GM12878 (cell line): ENCODE measurements around the gene DYNC1H1. TPM values are rescaled to one million over a fixed set of nuclear protein-coding genes. Genes with fewer than 3 reads are reported as not detected.

ENCODE experiments used
- ATAC-seq: fragments of 200-7000 bp; cut with Tn5 transposase; 3 replicates; pipeline ENCODE4 v1.9.1; 2020; ENCODE audit warnings: mild to moderate bottlenecking, moderate library complexity
- BruUV-seq: library from RNA; stranded (reverse); fragments of 400-500 nt; replicated peaks from 2 replicates; lab custom pipeline; 2021; lab: Mats Ljungman, UMichigan
- CTCF ChIA-PET: fragments of 300-600 bp; sonication (Branson Sonifier 250); formaldehyde crosslinking; extraction: SDS; loops from one replicate; lab custom pipeline; 2021; ENCODE audit warnings: inconsistent platforms; lab: Yijun Ruan, JAX
- POLR2A ChIA-PET: fragments of 350-600 bp; formaldehyde crosslinking; extraction: SDS; loops from one replicate; lab custom pipeline; 2021; ENCODE audit warnings: inconsistent platforms; lab: Charles Lee
- RAD21 ChIA-PET: fragments of 300-600 bp; sonication (Branson Sonifier 250); formaldehyde crosslinking; loops from one replicate; lab custom pipeline; 2023; ENCODE audit warnings: antibody characterized with exemption; ENCODE audit not compliant: unreplicated experiment; lab: Charles Lee
- SMC1A ChIA-PET: fragments of 300-600 bp; sonication (Branson Sonifier 250); formaldehyde crosslinking; loops from one replicate; lab custom pipeline; 2023; ENCODE audit not compliant: unreplicated experiment, uncharacterized antibody; lab: Charles Lee
- DNase-seq: peaks from one replicate; pipeline ENCODE4 v3.0.0-alpha.2; 2011; ENCODE audit warnings: low read depth, low spot score
- FAIRE-seq: peaks from 3 replicates; lab custom pipeline; 2011; peaks lifted over from hg19 to GRCh38; lab: Jason Lieb, UNC
- H2AFZ ChIP-seq: 2 replicates; pipeline ENCODE4 v1.6.0; 2011; ENCODE audit warnings: low read depth, low read length, control low read depth; ENCODE audit not compliant: control insufficient read depth
- H3K27ac ChIP-seq: 2 replicates; pipeline ENCODE4 v1.5.1; 2011; ENCODE audit warnings: control low read depth; ENCODE audit not compliant: control insufficient read depth, insufficient read depth
- H3K27me3 ChIP-seq, 2 experiments: replicated peaks in 1 of 2; 2 replicates each; pipeline versions ENCODE4 v1.6.0 to v1.6.1; 2011; ENCODE audit warnings: low read length in 1 of 2; ENCODE audit not compliant: control insufficient read depth in 2 of 2, insufficient read depth in 2 of 2
- H3K36me3 ChIP-seq, 2 experiments: 2 replicates each; pipeline ENCODE4 v1.5.1; 2011; ENCODE audit warnings: low read length in 1 of 2; ENCODE audit not compliant: control insufficient read depth in 2 of 2, insufficient read depth in 2 of 2
- H3K4me1 ChIP-seq: 2 replicates; pipeline ENCODE4 v1.6.1; 2011; ENCODE audit warnings: mild to moderate bottlenecking, low read length, moderate library complexity, mixed read lengths; ENCODE audit not compliant: control insufficient read depth, insufficient read depth
- H3K4me2 ChIP-seq: 2 replicates; pipeline ENCODE4 v1.6.0; 2011; ENCODE audit warnings: control low read depth; ENCODE audit not compliant: control insufficient read depth, insufficient read depth
- H3K4me3 ChIP-seq: fragments of 200-600 bp; sonication (generic); 2 replicates; pipeline ENCODE4 v1.5.1; 2016
- H3K79me2 ChIP-seq: 2 replicates; pipeline ENCODE4 v1.6.0; 2011; ENCODE audit warnings: low read length; ENCODE audit not compliant: control insufficient read depth, insufficient read depth
- H3K9ac ChIP-seq: 2 replicates; pipeline ENCODE4 v1.8.0; 2011; ENCODE audit warnings: low read length, control low read depth, mixed read lengths; ENCODE audit not compliant: control insufficient read depth, insufficient read depth
- H3K9me3 ChIP-seq: replicated peaks from 3 replicates; pipeline ENCODE4 v1.5.1; 2011; ENCODE audit warnings: mild to moderate bottlenecking, low read length; ENCODE audit not compliant: control insufficient read depth, insufficient read depth
- H4K20me1 ChIP-seq: 2 replicates; pipeline ENCODE4 v1.6.0; 2011; ENCODE audit not compliant: control insufficient read depth, insufficient read depth
- BHLHE40 ChIP-seq, 2 experiments: fragments of 450-650 bp in 1 of 2; IDR thresholded peaks; 2 replicates each; pipeline ENCODE4 v1.6.1; 2011 to 2017; ENCODE audit warnings: low read depth in 2 of 2, borderline replicate concordance in 1 of 2, improper control_type of control experiment in 1 of 2, low read length in 1 of 2, mild to moderate bottlenecking in 1 of 2
- EP300 ChIP-seq, 2 experiments: fragments of 150-350 bp in 1 of 2; IDR thresholded peaks; 2 replicates each; pipeline ENCODE4 v1.6.1; 2011 to 2012; ENCODE audit warnings: low read depth in 2 of 2, low read length in 2 of 2, borderline replicate concordance in 1 of 2, improper control_type of control experiment in 1 of 2, inconsistent platforms in 1 of 2; ENCODE audit not compliant: control insufficient read depth in 1 of 2
- ESRRA ChIP-seq: IDR thresholded peaks from 2 replicates; pipeline ENCODE4 v1.6.1; 2012; ENCODE audit warnings: mild to moderate bottlenecking, low read length, improper control_type of control experiment
- RAD51 ChIP-seq: fragments of 450-650 bp; IDR thresholded peaks from 2 replicates; pipeline ENCODE4 v1.6.1; 2016; ENCODE audit warnings: moderate library complexity, mild to moderate bottlenecking, inconsistent platforms
- RBBP5 ChIP-seq: fragments of 200-600 bp; sonication (generic); conservative IDR thresholded peaks from 2 replicates; pipeline ENCODE4 v1.6.1; 2016
- RELA ChIP-seq: fragments of 450-650 bp; IDR thresholded peaks from 2 replicates; pipeline ENCODE4 v1.8.0; 2014; ENCODE audit warnings: borderline replicate concordance; ENCODE audit not compliant: partially characterized antibody
- SUPT20H ChIP-seq: IDR thresholded peaks from 2 replicates; pipeline ENCODE4 v1.6.1; 2011; ENCODE audit warnings: low read depth, mild to moderate bottlenecking, low read length, moderate library complexity, borderline replicate concordance; ENCODE audit not compliant: control insufficient read depth
- USF2 ChIP-seq: IDR thresholded peaks from 2 replicates; pipeline ENCODE4 v1.6.1; 2011; ENCODE audit warnings: low read depth, low read length, improper control_type of control experiment, borderline replicate concordance
- WGBS: methylation state at CpG from one replicate; pipeline ENCODE4 v1.1.6; 2016; ENCODE audit warnings: low lambda C conversion rate; ENCODE audit not compliant: insufficient replicate concordance, insufficient coverage; ENCODE audit errors: missing lambda C conversion rate; 5-methylcytosine and 5-hydroxymethylcytosine counted together
- in situ Hi-C: fragments of 300-500 bp; cut with MboI; formaldehyde crosslinking; loops from 9 replicates; pipeline ENCODE4 v1.14.3; 2018; ENCODE audit warnings: mixed read lengths
- intact Hi-C: fragments of 100-400 bp; cut with micrococcal nuclease; formaldehyde crosslinking; loops from one replicate; pipeline ENCODE4 v1.14.2; 2022; ENCODE audit not compliant: unreplicated experiment
- polyA plus RNA-seq, 11 experiments: library from polyadenylated mRNA; depleted of rRNA in 4 of 11; unstranded in 6 of 11; stranded (reverse) in 5 of 11; fragments of >200 nt; fragmentation: Nextera tagmentation in 4 of 11; fragmentation: Illumina TruSeq in 1 of 11; extraction: Ambion mirVana in 4 of 11; extraction: Trizol in 1 of 11; gene quantifications; 1 replicate in 1 of 11; 2 replicates in 10 of 11; pipeline versions ENCODE4 v1.2.1 to v1.2.3, GENCODE V29; 2011 to 2016; ENCODE audit warnings: inconsistent platforms in 2 of 11, missing spikeins in 2 of 11, low read depth in 1 of 11
- total RNA-seq, 4 experiments: library from RNA; depleted of rRNA in 3 of 4; stranded (reverse); fragments of >200 nt in 3 of 4; fragmentation: Illumina TruSeq in 1 of 4; extraction: Trizol in 1 of 4; gene quantifications; 2 replicates each; pipeline versions ENCODE4 v1.2.1 to v1.2.3, GENCODE V29; 2013 to 2021

Gene DYNC1H1
- total and polyA plus RNA-seq, 10 of the 15 experiments (the other 5 are each of a cell fraction or from before 2014, with no cell fraction given), result 38.4 to 291 (median 111) TPM

GRCh38 chr14:102057480-102058114 lies 93.2 kb downstream of the DYNC1H1 start:
- no peak overlapping the region for H3K27ac ChIP-seq
- 73% methylated on average over 10 of the region's 10 CpGs for WGBS
- CTCF ChIA-PET, result interaction anchor here (2.1 kb wide), 1 partner anchor 39 kb away, joined by 7 read pairs; no protein-coding TSS in a partner anchor
- no peaks in the 10 kb centered on the region for H3K4me1 ChIP-seq
- H2AFZ ChIP-seq, result no peak overlapping the region
- POLR2A ChIA-PET, result no interaction called here
- FAIRE-seq, result no peak
- no peaks in the 10 kb centered on the region for H3K9me3 ChIP-seq
- in situ Hi-C loops, result no loop called here
- no peaks in the 10 kb centered on the region; a peak in 2 of 4 replicates for H3K36me3 ChIP-seq
- no peak for DNase-seq
- no peak overlapping the region for H3K9ac ChIP-seq
- no peak overlapping the region for H3K4me2 ChIP-seq
- H3K27me3 ChIP-seq, result no peaks in the 10 kb centered on the region
- BruUV-seq, result no TSS peak
- H3K4me3 ChIP-seq, result no peak overlapping the region
- TF ChIP-seq ESRRA (no peak), BHLHE40 (IDR thresholded peaks at IDR 0.05; ENCODE audit: borderline replicate concordance in 1 of 2, low read depth in 2 of 2, low read length in 1 of 2) (peak; percentile 30 to 71; a peak in 3 of 4 replicates)
- SMC1A ChIA-PET, result interaction anchor here (1.0 kb wide), 1 partner anchor 40 kb away, joined by 3 read pairs; no protein-coding TSS in a partner anchor
- RAD21 ChIA-PET, result no interaction called here
- no peaks in the 10 kb centered on the region for H3K79me2 ChIP-seq
- ATAC-seq, result peak; percentile 24; the same call in 2 of the 3 replicates
- intact Hi-C loops, result no loop called here
- H4K20me1 ChIP-seq, result no peaks in the 10 kb centered on the region

- no peaks in the 10 kb centered on the region for H3K36me3 ChIP-seq
- H3K27me3 ChIP-seq, result no peaks in the 10 kb centered on the region
- H3K4me2 ChIP-seq, result no peak overlapping the region
- no peak for DNase-seq
- intact Hi-C loops, result no loop called here
- BruUV-seq, result no TSS peak
- no peaks in the 10 kb centered on the region for H3K9me3 ChIP-seq
- H4K20me1 ChIP-seq, result no peaks in the 10 kb centered on the region
- POLR2A ChIA-PET, result no interaction called here
- TF ChIP-seq SUPT20H, result no peak
- TF ChIP-seq RELA, result no peak
- no peak for TF ChIP-seq EP300 (IDR thresholded peaks at IDR 0.05; ENCODE audit: borderline replicate concordance in 1 of 2, control insufficient read depth in 1 of 2, low read depth in 2 of 2, low read length in 2 of 2)
- no peak for TF ChIP-seq USF2
- no peak for TF ChIP-seq RBBP5
- no peak for TF ChIP-seq RAD51
- no peaks in the 10 kb centered on the region for H3K4me1 ChIP-seq
- RAD21 ChIA-PET, result no interaction called here
- in situ Hi-C loops, result no loop called here
- H3K4me3 ChIP-seq, result no peak overlapping the region
- peak; percentile 49 for FAIRE-seq
- ATAC-seq, result peak; percentile 13; the same call in 1 of the 3 replicates
- CTCF ChIA-PET, result interaction anchor here (2.1 kb wide), 1 partner anchor 38 kb away, joined by 7 read pairs; no protein-coding TSS in a partner anchor
- no peaks in the 10 kb centered on the region for H3K79me2 ChIP-seq
- no peak overlapping the region for H2AFZ ChIP-seq
- WGBS, result 12% methylated on average over 7 of the region's 7 CpGs
- no peak overlapping the region for H3K9ac ChIP-seq
- no peak overlapping the region for H3K27ac ChIP-seq
- SMC1A ChIA-PET, result interaction anchor here (1.0 kb wide), 1 partner anchor 39 kb away, joined by 3 read pairs; no protein-coding TSS in a partner anchor
Observed at GRCh38 chr14:102058146-102058545, 93.8 kb downstream of the DYNC1H1 start.
